Hepatocyte (in vitro differentiated cells): Measurements from ENCODE around the gene ZNF407. TPM values are rescaled to one million over a fixed set of nuclear protein-coding genes. Genes with fewer than 3 reads are reported as not detected.

ENCODE experiments used
- DNase-seq: peaks from one replicate; pipeline ENCODE4 v3.0.0-alpha.2; 2016; ENCODE audit warnings: low spot score
- H2AFZ ChIP-seq: fragments of 200-600 bp; sonication (generic); 2 replicates; pipeline ENCODE4 v1.6.0; 2016; ENCODE audit warnings: antibody characterized with exemption, mild to moderate bottlenecking
- H3K27ac ChIP-seq: fragments of 200-600 bp; sonication (generic); 2 replicates; pipeline ENCODE4 v1.5.1; 2016; ENCODE audit warnings: mild to moderate bottlenecking
- H3K27me3 ChIP-seq: fragments of 200-600 bp; sonication (generic); 2 replicates; pipeline ENCODE4 v1.6.1; 2016
- H3K36me3 ChIP-seq: fragments of 200-600 bp; sonication (generic); replicated peaks from 2 replicates; pipeline ENCODE4 v1.5.1; 2016; ENCODE audit warnings: low read depth; ENCODE audit not compliant: insufficient read depth
- H3K4me1 ChIP-seq: fragments of 200-600 bp; sonication (generic); 2 replicates; pipeline ENCODE4 v1.5.1; 2016; ENCODE audit warnings: mild to moderate bottlenecking, moderate library complexity; ENCODE audit not compliant: insufficient read depth
- H3K4me2 ChIP-seq: fragments of 200-600 bp; sonication (generic); 2 replicates; pipeline ENCODE4 v1.6.0; 2016
- H3K4me3 ChIP-seq: fragments of 200-600 bp; sonication (generic); 2 replicates; pipeline ENCODE4 v1.5.1; 2016; ENCODE audit warnings: mild to moderate bottlenecking
- H3K79me2 ChIP-seq: fragments of 200-600 bp; sonication (generic); 2 replicates; pipeline ENCODE4 v1.6.0; 2017; ENCODE audit warnings: mild to moderate bottlenecking
- H3K9me2 ChIP-seq: fragments of 200-600 bp; sonication (generic); replicated peaks from 2 replicates; pipeline ENCODE4 v1.6.0; 2017; ENCODE audit warnings: mild to moderate bottlenecking; ENCODE audit not compliant: insufficient read depth
- H3K9me3 ChIP-seq: fragments of 200-600 bp; sonication (generic); 2 replicates; pipeline ENCODE4 v1.5.1; 2016; ENCODE audit warnings: low read depth, mild to moderate bottlenecking
- H4K20me1 ChIP-seq: fragments of 200-600 bp; sonication (generic); 2 replicates; pipeline ENCODE4 v1.6.0; 2016; ENCODE audit warnings: mild to moderate bottlenecking; ENCODE audit not compliant: insufficient read depth, poor library complexity, severe bottlenecking
- EZH2 ChIP-seq: fragments of 200-600 bp; sonication (generic); IDR thresholded peaks from 2 replicates; pipeline ENCODE4 v1.6.1; 2016; ENCODE audit warnings: antibody characterized with exemption, mild to moderate bottlenecking, borderline replicate concordance
- EZH2phosphoT487 ChIP-seq: fragments of 200-600 bp; sonication (generic); IDR thresholded peaks from one replicate; pipeline ENCODE4 v1.6.1; 2018; ENCODE audit warnings: antibody characterized with exemption, mild to moderate bottlenecking, low read depth, moderate library complexity; ENCODE audit not compliant: unreplicated experiment, severe bottlenecking
- WGBS: methylation state at CpG from one replicate; pipeline ENCODE4 v1.1.6; 2016; ENCODE audit warnings: low lambda C conversion rate; ENCODE audit errors: missing lambda C conversion rate; 5-methylcytosine and 5-hydroxymethylcytosine counted together
- polyA plus RNA-seq: library from polyadenylated mRNA; unstranded; fragments of >200 nt; fragmentation: Nextera tagmentation; extraction: Ambion mirVana; gene quantifications from 2 replicates; pipeline ENCODE4 v1.2.1, GENCODE V29; 2016
- total RNA-seq: library from RNA; depleted of rRNA; stranded (reverse); fragments of >200 nt; gene quantifications from 2 replicates; pipeline ENCODE4 v1.2.3, GENCODE V29; 2014
- TF ChIP-seq, protein P1 (sequence below): fragments of 200-600 bp; sonication (generic); IDR thresholded peaks from 2 replicates; pipeline ENCODE4 v1.5.1; 2016; ENCODE audit warnings: antibody characterized with exemption, mild to moderate bottlenecking; ENCODE audit not compliant: poor library complexity

The ZNF407 gene
- total and polyA plus RNA-seq, 2 experiments from 2014 or later: 3.2 to 12.4 TPM

GRCh38 chr18:75090336-75090735 is 492.7 kb downstream of the ZNF407 start:
- no peak for TF ChIP-seq EZH2phosphoT487
- no peak for TF ChIP-seq EZH2
- TF ChIP-seq, protein P1, sequence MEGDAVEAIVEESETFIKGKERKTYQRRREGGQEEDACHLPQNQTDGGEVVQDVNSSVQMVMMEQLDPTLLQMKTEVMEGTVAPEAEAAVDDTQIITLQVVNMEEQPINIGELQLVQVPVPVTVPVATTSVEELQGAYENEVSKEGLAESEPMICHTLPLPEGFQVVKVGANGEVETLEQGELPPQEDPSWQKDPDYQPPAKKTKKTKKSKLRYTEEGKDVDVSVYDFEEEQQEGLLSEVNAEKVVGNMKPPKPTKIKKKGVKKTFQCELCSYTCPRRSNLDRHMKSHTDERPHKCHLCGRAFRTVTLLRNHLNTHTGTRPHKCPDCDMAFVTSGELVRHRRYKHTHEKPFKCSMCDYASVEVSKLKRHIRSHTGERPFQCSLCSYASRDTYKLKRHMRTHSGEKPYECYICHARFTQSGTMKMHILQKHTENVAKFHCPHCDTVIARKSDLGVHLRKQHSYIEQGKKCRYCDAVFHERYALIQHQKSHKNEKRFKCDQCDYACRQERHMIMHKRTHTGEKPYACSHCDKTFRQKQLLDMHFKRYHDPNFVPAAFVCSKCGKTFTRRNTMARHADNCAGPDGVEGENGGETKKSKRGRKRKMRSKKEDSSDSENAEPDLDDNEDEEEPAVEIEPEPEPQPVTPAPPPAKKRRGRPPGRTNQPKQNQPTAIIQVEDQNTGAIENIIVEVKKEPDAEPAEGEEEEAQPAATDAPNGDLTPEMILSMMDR: no peak
- H3K27me3 ChIP-seq: no peaks in the 10 kb centered on the region
- no peaks in the 10 kb centered on the region for H3K36me3 ChIP-seq
- no peak overlapping the region for H3K27ac ChIP-seq
- DNase-seq: no peak
- H3K4me3 ChIP-seq: no peak overlapping the region
- no peak overlapping the region for H3K4me2 ChIP-seq
- no peaks in the 10 kb centered on the region for H3K4me1 ChIP-seq
- WGBS: 95% methylated on average over 20 of the region's 22 CpGs
- no peaks in the 10 kb centered on the region for H3K9me3 ChIP-seq
- H2AFZ ChIP-seq: no peak overlapping the region
- no peaks in the 10 kb centered on the region for H3K79me2 ChIP-seq
- no peaks in the 10 kb centered on the region for H4K20me1 ChIP-seq
- H3K9me2 ChIP-seq: no peaks in the 10 kb centered on the region

DNA sequence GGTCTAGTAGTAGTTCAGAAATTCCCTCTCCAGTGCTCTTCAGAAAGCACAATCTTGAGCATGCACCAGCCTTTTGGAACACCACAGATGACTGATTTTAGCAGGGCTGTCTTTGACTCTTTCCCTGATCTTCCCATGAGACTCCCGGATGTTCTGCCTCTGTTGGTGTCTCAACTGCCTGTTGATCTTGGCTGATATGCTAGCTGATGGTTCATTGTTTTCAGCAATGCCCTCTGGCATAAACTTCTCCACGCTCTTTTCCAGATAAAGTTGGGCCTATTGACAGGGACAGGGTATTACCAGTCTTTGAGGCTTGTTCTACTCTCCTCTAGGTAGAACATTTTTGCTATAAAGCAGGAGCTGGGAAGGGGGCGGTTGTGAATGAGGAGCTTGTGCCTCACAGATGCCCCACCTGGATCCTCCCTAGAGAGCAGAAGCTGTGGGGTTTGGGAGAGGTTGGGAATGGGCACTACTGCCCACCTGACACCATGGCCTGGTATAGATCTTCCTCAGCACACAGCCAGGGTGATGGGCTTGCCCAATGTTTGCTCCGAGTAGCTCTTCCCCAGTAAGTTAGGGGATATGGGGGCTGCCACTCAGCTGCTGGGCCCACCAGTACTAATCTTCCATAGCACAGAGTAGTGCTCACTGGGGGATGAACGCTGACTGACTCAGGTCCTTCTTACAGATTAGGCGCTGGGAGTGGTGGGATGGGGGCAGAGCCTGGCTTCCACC is 500.0 kb downstream of the ZNF407 start:
- Histone ChIP-seq H3K27ac (no peak overlapping the region), H3K9me3 (no peaks in the 10 kb centered on the region), H3K79me2 (no peaks in the 10 kb centered on the region), H3K4me3 (no peak overlapping the region), H2AFZ (no peak overlapping the region), H3K27me3 (no peaks in the 10 kb centered on the region), H4K20me1 (no peaks in the 10 kb centered on the region), H3K4me2 (no peak overlapping the region), H3K4me1 (no peaks in the 10 kb centered on the region), H3K9me2 (no peaks in the 10 kb centered on the region), H3K36me3 (no peaks in the 10 kb centered on the region)
- no peak for DNase-seq
- WGBS: 85% methylated on average over 6 of the region's 6 CpGs
- TF ChIP-seq, protein P1: no peak
- no peak for TF ChIP-seq EZH2
- TF ChIP-seq EZH2phosphoT487: no peak

DNA sequence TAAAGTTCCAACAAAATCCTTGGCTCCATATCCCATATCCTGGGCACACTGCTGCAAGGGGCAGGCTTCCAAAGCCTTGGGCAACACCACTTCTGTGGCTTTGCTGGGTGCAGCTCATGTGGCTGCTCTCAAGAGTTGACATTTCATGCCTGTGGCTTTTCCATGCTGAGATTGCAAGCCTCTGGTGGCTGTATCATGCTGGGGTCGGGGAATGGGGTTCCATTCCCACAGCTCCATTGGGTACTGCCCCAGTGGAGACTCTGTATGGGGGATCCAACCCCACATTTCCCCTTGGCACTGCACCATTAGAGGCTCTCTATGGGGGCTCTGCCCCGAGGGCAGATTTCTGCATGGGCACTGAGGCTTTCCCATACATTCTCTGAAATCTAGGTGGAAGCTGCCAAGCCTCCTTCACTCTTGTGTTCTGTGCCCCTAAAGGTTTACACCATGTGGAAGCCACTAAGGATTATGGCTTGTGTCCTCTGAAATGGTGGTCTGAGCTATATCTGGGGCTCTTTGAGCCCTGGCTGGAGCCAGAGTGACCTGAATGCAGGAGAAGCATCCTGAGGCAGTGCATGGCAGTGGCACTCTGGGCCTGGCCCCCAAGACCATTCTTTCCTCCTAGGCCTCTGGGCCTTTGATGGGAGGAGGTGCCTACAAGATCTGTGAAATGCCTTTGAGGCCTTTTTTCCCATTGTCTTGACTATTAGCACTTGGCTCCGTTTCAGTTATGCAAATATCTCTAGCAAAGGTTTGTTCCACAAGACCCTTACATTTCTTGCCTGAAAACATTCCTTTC is 503.4 kb downstream of the ZNF407 start:
- DNase-seq: no peak
- TF ChIP-seq, protein P1: no peak
- TF ChIP-seq EZH2phosphoT487: no peak
- Histone ChIP-seq H2AFZ (no peak overlapping the region), H3K9me3 (no peaks in the 10 kb centered on the region), H3K9me2 (no peaks in the 10 kb centered on the region), H3K27me3 (no peaks in the 10 kb centered on the region), H3K4me2 (no peak overlapping the region), H3K27ac (no peak overlapping the region), H3K4me1 (no peaks in the 10 kb centered on the region), H3K36me3 (no peaks in the 10 kb centered on the region), H4K20me1 (no peaks in the 10 kb centered on the region), H3K4me3 (no peak overlapping the region), H3K79me2 (no peaks in the 10 kb centered on the region)
- WGBS: 74% methylated on average over 3 of the region's 3 CpGs
